Ammon's horn (tissue), 1 donor: ENCODE data around the gene EFCAB12.
"Not testable (repeated sequence)": the region's sequence is repeated elsewhere in the genome, so short reads cannot be mapped to it uniquely, and the experiment has no call there.

ENCODE experiments used
- DNase-seq: peaks from one replicate; pipeline ENCODE4 v3.0.0-alpha.2; 2016; ENCODE audit warnings: low spot score

Gene EFCAB12

GRCh38 chr3:129392106-129392887 lies 36.1 kb downstream of the EFCAB12 start:
- DNase-seq, result not testable (repeated sequence)

GRCh38 chr3:129391583-129391982 lies 36.9 kb downstream of the EFCAB12 start:
- DNase-seq, result not testable (repeated sequence)

- DNase-seq, result no peak
These were observed 38.9 kb downstream of the EFCAB12 start for GRCh38 chr3:129389572-129389937.

GRCh38 chr3:129388791-129389571 lies 39.5 kb downstream of the EFCAB12 start:
- DNase-seq, result not testable (repeated sequence)

- no peak for DNase-seq
These were observed 40.9 kb downstream of the EFCAB12 start for GRCh38 chr3:129387487-129387886.

GRCh38 chr3:129386984-129387383 lies 41.5 kb downstream of the EFCAB12 start:
- DNase-seq, result no peak

- DNase-seq, result not testable (repeated sequence)
These were observed 42.9 kb downstream of the EFCAB12 start for GRCh38 chr3:129385507-129385906.

GRCh38 chr3:129384594-129385323 lies 43.7 kb downstream of the EFCAB12 start:
- no peak for DNase-seq

GRCh38 chr3:129384103-129384502 lies 44.3 kb downstream of the EFCAB12 start:
- DNase-seq, result not testable (repeated sequence)

GRCh38 chr3:129383292-129383860 lies 45.1 kb downstream of the EFCAB12 start:
- peak; percentile 83 for DNase-seq

GRCh38 chr3:129382366-129382765 lies 46.1 kb downstream of the EFCAB12 start:
- DNase-seq, result no peak

GRCh38 chr3:129379582-129380358 lies 48.7 kb downstream of the EFCAB12 start:
- no peak for DNase-seq

- no peak for DNase-seq
These were observed 49.5 kb downstream of the EFCAB12 start for GRCh38 chr3:129378949-129379348.

GRCh38 chr3:129377615-129378014 lies 50.8 kb downstream of the EFCAB12 start:
- DNase-seq, result no peak

GRCh38 chr3:129375099-129375498 lies 53.3 kb downstream of the EFCAB12 start:
- no peak for DNase-seq

GRCh38 chr3:129371041-129371826 lies 57.2 kb downstream of the EFCAB12 start:
- DNase-seq, result no peak

- DNase-seq, result no peak
These were observed 58.0 kb downstream of the EFCAB12 start for GRCh38 chr3:129370248-129370964.

GRCh38 chr3:129369711-129370110 lies 58.7 kb downstream of the EFCAB12 start:
- no peak for DNase-seq

- DNase-seq, result no peak
These were observed 60.6 kb downstream of the EFCAB12 start for GRCh38 chr3:129367821-129368220.

GRCh38 chr3:129366312-129366831 lies 62.1 kb downstream of the EFCAB12 start:
- no peak for DNase-seq
